DMS 273 (cell line): ENCODE measurements around the gene SDK1.

Source experiments
- DNase-seq: peaks from one replicate; lab custom pipeline; 2025; ENCODE audit not compliant: unreplicated experiment; lab: John Stamatoyannopoulos, UW

SDK1 gene

DNA sequence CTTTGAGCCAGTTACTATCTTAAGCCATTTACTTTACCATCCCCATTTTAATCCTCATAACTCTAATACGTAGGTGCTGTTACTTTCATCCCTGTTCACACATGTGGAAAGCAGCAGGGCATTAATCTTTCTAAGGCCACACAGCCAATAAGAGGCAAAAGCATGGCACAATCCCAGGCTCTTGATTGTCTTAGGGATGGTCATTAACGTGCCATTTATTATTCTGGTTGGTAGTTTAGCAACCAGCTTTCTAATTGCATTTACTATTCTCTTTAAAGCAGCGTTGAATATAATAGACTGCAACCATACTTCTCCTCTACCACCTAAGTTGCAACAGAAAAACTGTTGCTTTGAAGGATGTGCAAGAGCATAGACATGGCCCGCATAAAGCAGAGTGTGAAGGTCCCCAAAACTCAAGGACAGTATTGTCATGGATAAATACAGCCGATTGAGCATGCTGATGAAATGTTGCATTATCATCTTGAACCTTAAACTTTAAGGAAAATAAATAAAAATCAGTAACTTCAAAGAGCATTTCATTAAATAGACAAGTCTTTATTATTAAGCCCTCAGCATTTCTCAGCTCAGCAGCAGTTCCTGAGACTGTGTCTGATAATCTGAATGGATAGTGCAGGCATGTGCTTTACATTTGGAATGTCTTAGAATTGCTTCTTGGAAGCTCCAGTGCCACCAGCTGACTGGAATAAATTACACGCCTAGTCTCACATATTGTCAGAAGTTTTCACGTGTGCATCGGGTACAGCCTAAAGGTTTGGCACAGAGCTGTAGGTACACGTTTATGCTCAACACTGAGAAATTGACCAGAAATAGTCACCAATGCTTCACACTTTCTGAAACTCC is 467.1 kb downstream of the SDK1 start:
- no peak for DNase-seq

DNA sequence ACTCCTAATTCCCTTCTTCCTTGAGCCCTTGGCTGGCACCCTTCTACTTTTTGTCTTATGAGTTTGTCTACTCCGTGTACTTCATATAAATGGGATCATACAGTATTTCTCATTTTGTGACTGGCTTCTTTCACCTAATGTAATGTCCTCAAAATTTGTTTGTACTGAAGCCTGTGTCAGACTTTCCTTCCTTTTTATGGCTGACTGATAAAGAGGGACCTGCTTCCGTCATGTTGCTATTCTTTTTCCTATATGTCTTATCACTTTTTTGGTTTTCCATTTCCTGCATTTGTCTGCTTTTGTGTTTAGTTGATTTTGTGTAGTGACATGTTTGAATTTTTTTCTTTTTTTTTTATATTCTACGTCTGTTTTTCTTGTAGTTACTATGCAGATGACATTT is 470.9 kb downstream of the SDK1 start:
- no peak for DNase-seq

DNA sequence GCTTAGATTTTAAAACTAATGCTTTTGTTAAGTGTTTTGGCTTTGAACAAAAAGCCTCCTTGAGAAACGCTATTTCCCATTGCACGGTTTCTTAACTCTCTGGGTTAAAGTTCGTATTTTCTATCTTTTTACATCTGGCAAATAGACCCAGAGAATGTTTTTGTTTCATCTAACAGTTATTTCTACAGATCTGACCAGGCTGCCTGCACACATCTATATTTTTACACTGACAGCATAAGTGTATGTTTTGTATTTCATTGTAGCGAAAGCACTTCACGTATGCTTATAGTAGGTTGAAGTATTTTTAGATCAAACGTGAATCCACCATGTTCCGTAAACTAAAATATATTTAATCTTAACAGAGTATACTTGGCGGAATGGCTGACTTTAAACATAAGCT is 477.3 kb downstream of the SDK1 start:
- no peak for DNase-seq

DNA sequence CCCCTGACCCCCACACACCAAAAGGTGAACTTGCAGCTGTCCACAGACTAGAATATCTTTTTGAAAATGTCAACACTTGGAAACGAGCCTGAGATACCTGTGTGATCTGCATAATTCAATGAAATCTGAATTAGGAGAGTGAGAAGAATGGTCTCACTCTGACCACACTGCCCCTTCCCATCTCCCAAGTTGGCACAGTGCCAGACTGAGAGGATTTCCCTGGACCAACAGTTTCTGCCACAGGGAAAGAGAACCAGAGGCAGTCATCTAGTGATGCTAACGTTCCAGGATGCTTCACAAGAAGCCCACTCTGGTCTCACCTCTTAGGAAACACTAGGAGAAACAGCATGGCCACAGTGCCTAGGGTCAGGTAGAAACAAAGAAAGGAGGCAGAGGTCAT is 479.0 kb downstream of the SDK1 start:
- no peak for DNase-seq

DNA sequence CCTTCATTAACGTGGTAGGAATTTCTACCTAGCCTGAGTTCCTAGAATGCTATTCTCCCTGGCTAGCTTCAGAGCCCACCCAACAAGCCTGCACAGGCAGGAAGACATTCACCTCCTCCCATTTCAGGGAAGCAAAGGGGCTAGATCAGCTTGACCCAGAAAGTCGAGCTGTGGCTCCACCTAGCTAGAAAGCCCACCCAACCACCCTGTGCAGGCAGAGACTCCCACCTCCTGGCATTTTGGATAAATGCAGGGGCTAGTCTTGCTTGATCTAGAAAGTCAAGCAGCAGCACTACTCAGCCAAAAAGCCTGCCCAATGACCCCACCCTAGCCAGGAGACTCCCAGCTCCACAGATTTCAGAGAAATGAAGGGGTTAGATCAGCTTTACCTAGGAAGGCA is 479.5 kb downstream of the SDK1 start:
- no peak for DNase-seq

DNA sequence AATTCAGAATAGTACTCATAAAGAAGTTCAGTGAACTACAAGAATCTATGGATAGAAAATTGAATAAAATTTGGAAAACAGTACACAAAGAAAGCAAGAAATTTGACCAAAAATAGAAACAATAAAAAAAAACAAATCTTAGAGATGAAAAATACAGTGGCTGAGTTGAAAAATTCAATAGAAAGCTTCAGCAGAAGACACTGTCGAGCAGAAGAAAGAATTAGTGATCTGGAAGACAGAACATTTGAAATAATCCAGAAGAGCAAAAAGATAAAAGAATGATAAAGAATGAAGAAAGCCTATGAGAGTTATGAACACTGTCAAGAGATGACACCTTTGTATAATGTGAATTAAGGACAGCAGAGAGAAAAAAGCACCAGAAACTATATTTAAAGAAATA is 480.6 kb downstream of the SDK1 start:
- DNase-seq, result no peak

DNA sequence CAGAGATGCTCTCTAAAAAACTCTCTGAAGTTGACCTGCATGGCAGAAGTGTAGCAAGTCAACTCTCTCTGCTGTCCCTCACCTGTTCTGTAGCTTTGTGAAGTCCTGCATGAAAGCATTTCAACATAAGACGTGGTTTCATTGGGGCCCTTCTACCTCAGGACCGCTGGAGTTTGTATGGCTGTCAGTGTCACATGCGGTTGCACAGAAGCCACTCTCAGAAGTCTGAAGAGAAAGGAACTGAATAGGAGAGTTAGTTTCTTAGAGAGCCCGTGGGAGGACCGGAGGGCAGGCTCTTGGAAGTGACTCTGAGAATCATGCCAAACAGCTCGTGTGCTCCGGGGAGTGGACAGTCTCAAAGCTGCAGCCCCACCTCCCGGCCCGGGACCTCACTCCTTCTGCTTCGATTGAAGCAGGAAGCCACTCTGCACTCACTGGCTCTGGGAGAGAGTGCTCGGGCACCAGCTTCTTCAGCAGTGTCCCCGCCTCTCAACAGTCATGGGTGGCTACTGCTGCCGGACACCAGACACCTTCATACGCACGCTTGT is 486.7 kb downstream of the SDK1 start:
- DNase-seq, result no peak

DNA sequence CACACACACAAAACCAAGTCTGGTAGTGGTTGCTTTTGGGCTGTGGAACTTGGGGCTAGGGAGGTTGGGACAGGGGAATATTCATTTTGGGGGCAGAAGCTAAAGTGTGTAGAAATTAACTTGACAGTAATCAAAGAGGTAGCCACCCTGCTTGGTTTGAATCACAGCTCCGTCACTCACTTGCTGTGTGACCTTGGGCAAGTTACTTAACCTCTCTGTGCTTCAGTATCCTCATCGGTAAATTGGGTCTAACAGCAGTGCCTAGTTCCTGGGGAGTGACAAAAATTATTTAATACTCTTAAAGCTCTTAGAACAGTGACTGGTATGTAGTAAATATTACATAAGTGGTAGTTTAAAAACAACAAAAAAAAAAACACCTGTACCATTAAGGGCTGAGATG is 489.8 kb downstream of the SDK1 start:
- DNase-seq, result no peak

DNA sequence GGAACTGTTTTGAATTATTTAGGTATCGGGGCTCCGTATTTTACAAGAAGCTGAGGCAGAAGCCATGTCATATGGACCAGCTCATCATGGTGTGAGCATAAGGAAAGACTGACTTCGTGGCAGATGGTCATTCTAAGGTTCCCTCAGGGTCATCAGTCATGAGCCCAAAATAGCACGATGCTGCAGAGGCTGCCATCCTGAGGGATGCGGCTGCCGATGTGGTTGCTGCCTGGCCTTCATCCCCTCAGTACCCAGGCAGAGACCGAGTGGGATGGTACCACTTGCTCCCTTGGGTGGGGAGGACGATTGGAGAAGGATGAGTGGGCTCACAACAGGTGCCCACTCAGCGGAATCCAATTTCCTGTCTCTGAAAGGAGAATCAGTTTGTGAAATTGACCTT is 490.3 kb downstream of the SDK1 start:
- DNase-seq, result peak; percentile 53

DNA sequence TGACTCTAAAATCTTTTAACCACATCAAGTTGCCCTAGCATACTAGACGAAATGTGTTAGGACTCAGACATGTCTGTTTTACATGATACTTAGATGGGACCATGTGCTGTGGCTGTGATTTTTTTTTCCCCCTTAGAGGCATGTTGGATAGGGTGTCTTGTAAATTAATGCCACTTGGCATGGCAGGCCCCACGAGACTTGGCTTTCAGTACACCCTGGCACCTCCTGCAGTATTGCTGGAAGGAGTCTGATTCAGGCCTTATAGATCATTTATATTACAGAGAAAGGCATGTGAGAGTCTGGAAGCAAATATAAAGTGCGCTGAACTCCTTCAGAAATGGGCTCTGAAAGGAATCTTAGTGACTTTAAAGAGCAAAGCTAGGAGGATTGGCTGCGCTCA is 494.1 kb downstream of the SDK1 start:
- no peak for DNase-seq

DNA sequence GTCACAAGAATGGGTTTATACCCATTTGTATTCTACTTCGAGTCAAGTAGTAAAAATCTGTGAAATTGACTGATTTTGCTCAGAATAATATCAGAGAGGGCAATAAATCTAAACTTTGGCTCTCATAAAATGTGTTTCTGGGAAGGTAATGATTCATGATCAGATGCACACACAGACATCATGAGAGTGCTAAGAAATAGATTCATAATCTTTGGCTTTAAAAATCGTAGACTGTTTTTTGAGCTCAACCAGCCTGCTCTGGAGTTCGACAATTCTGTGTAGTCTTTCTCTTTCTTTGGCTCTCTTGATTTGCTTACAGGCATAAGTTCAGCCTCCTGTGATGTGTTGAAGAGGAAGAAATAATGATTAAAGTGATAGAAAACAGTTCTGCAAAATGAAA is 494.7 kb downstream of the SDK1 start:
- no peak for DNase-seq

DNA sequence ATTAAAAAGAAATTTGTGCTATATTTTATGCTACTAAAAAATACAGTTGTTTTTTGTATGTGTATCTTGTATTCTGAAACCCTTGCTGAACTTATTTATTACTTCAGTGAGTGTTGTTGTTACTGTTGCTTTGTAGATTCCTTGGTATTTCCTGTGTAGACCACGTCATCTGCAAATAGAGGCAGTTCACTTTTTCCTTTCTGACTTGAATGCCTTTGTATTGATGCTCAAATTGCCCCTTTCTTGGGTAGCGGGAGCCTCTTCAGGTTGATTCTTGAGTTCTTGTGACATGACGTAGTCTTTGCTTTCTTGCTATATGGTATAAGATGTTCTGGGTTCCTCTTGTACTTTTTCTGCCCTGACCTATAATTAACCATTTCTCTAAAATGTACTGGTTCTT is 504.1 kb downstream of the SDK1 start:
- DNase-seq, result no peak

DNA sequence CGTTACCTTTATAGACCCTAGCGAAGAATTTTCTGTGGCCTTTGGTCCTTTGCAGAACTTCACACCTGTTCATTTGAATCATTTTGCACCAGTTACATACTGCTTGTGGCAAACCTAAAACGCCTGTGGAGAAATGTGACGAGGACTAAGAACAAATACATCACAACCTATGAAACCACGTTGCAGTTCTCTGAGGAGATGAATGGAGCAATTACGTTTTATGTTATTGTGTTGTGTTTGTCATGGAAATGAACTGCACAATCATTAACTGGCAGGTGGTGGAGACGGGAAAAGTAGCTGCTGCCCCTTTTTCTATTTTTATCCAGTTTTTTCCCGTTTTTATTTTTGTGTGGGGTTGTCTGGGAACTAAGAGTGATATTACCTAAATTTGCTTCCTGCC is 505.5 kb downstream of the SDK1 start:
- DNase-seq, result no peak

DNA sequence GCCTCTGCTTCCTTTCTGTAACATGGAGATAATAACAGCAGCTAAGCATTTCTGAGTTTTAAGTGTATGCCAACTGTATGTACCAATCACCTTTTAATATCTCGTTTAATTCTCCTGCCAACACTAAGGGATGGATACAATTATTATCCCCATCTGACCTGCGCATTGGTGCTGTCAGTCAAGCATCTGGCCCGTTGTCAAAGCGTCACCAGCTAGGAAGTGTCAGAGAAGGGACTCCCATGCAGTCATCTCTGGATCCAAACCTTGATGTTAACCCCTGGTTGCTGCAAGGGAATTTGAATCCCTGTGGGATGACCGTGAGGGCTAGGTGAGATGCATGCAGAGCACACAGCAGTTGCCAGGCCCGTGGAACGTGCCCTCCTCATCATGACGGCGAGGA is 506.8 kb downstream of the SDK1 start:
- no peak for DNase-seq

DNA sequence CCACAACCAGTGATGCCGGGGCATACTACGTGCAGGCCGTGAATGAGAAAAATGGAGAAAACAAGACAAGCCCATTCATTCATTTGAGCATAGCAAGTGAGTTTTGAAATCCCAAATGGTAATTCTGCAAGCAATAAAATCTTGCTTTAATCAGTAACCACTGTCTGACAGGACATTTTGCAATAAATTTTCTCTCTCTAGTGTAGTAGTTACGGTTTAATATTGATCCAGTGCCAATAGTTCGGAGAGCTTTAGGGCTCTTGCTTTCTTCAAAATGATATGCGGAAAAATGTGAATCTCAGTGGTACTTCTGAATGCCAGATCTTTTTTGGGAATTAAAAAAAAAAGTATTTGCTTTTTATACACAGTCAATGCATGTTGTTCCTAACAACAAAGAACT is 520.4 kb downstream of the SDK1 start:
- DNase-seq, result no peak

DNA sequence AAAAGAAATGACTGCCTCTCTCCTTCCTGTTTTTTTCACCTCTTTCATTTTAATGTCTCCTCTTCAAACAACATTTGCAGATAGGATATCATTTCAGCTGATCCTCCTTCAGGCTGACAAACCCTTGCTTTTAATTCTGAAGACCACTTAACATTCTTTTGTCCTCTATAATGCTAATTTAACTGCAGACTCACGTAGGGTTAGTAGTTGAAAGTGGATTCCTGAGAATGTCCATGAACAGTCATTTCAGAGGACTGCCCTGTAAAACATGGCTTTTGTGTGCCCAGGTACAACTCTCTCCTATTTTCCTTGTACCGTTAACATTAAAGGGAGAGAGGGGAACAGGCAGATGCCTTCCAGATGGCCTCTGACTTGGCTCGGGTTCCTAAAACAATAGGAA is 524.4 kb downstream of the SDK1 start:
- peak; percentile 46 for DNase-seq

DNA sequence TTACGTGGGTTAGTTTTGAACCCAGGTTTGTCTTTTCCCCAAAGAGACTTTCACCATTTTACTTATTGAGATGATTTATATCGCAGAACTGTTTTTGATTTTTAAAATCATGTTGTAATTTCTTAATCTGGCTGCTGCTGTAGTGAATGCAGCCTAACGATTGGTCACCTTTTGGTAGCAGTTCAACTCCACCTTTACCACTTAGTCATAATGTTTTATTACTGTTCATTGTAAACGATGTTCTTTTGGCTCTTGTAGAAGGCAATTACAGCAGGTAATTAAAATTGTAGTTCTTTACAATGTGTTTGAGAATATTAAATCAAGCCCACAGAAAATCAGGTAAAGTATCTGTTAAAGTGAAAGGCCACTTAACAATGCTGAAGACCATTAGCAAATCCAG is 531.1 kb downstream of the SDK1 start:
- no peak for DNase-seq

DNA sequence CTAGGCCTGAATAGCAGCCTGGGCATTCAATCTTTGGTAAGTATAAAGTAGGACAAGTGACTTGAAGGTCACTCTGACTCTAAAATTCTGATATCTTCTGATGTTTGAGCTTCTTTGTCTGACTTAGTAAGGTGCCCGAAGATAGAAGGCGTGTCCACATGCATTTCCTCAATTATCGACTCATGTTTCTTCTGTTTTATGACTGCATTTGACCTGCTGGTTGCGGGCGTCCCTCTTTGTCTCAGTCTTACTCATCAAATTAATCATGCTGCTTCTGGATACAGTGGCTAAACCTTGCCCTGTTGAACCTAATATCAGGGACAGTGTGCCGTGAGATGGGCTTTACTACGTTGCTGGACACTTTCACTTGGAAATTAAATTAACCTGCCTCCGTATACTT is 534.1 kb downstream of the SDK1 start:
- no peak for DNase-seq

DNA sequence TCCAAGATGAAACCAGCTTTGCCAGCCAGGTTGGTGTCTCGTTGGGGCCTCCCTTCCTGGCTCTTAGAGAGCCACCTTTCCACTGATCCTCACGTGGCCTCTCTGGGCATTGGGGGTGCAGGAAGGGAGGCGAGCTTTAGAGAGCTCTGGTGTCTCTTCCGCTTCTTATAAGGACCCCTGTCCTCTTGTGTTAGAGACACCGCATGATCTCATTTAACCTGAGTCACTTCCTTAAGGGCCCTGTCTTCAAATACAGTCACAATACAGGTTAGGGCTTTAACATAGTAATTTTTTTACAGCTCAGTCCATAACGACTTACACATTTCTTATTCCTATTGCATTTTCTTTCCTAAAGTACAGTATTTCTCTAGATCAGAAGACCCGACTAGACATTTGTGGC is 535.8 kb downstream of the SDK1 start:
- no peak for DNase-seq

DNA sequence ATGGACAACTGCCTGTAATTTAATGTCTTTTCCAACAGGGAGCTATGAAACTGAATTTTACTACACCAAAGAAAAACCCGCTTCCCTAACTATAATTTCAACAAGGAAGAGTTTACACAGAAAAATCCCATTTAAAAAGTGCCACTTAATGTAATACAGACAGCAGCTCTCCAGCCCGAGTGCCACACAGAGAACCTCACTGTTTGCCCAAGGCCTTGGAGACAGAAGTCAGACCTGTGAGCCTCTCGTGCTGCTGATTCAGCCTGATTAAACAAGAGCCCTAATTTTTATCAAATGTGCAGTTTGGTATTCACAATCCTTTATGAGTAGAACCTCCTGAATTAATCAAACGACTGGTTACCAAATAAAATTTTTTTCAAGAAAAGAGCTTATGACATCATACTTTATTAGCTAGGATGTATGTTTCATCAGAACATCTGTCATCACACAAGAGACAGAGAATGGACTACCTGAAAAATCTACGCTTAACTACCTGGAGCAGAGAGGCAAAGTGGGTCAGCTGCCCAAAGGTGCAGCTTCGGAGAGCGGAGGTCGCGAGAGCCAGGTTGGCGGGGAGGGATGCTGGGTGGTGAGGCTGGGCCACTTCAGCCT is 543.6 kb downstream of the SDK1 start:
- no peak for DNase-seq

DNA sequence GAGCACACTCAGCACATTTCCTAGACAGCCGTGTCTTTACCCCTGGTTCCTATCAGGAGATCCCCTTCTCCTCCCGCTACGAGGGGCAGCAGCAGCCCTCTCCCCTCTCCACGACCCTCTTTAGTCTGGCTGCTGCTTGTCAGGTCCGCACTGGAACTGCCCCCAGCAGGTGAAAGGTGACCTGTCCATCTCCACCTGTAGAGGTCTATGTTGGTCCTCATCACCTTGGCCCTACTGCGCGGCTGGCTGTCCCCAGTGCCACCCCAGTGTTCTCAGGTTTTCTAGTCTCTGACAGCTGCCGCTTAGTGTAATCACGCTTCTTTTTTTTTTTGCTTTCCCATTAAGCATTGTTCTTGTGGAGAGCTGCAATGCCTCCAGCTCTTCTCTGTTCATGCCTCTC is 545.7 kb downstream of the SDK1 start:
- DNase-seq, result no peak

DNA sequence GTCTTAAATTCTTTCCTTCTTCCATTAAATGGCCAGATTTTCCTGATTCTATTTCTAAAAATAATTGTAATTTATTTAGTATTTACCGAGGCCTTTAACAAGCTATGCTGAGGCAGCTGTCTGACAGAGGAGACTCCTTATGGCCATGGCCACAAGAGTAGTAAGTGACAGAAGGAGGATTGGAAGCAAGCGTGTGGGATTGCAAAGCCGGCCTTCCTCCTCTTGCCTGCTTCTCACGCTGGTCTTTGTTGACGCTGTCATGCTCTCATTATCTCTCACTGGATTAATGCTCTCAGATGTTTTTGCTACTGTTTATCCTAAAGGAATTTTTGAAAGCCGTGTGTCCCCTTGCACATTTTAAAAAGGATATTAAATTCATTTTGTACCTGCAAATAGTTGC is 546.3 kb downstream of the SDK1 start:
- DNase-seq, result no peak

DNA sequence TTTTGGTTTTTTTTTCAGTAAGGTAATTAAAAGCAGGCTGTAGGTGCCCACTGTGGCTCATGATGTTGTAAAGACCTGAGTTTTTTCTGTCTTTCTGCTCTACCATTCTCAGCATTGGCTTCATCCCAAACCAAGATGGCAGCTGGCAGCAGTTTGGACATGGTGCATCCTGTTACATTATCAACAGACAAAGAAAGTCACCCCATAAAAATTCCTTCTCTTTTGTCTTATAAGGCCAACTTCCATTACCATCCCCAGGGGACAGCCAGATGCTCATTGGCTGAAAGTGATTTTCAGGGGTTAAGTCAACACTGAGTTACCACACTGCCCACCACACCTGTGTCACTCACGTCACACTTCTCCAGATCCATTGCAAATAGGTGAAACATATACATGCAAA is 558.4 kb downstream of the SDK1 start:
- DNase-seq, result no peak
